GM12878 (cell line): Measurements from ENCODE around the gene MXD1. TPM values are rescaled to one million over a fixed set of nuclear protein-coding genes. Genes with fewer than 3 reads are reported as not detected.

Experiments used
- ATAC-seq: fragments of 200-7000 bp; cut with Tn5 transposase; 3 replicates; pipeline ENCODE4 v1.9.1; 2020; ENCODE audit warnings: mild to moderate bottlenecking, moderate library complexity
- BruUV-seq: library from RNA; stranded (reverse); fragments of 400-500 nt; replicated peaks from 2 replicates; lab custom pipeline; 2021; lab: Mats Ljungman, UMichigan
- CTCF ChIA-PET: fragments of 300-600 bp; sonication (Branson Sonifier 250); formaldehyde crosslinking; extraction: SDS; loops from one replicate; lab custom pipeline; 2021; ENCODE audit warnings: inconsistent platforms; lab: Yijun Ruan, JAX
- POLR2A ChIA-PET: fragments of 350-600 bp; formaldehyde crosslinking; extraction: SDS; loops from one replicate; lab custom pipeline; 2021; ENCODE audit warnings: inconsistent platforms; lab: Charles Lee
- RAD21 ChIA-PET: fragments of 300-600 bp; sonication (Branson Sonifier 250); formaldehyde crosslinking; loops from one replicate; lab custom pipeline; 2023; ENCODE audit warnings: antibody characterized with exemption; ENCODE audit not compliant: unreplicated experiment; lab: Charles Lee
- SMC1A ChIA-PET: fragments of 300-600 bp; sonication (Branson Sonifier 250); formaldehyde crosslinking; loops from one replicate; lab custom pipeline; 2023; ENCODE audit not compliant: unreplicated experiment, uncharacterized antibody; lab: Charles Lee
- DNase-seq: peaks from one replicate; pipeline ENCODE4 v3.0.0-alpha.2; 2011; ENCODE audit warnings: low read depth, low spot score
- FAIRE-seq: peaks from 3 replicates; lab custom pipeline; 2011; peaks lifted over from hg19 to GRCh38; lab: Jason Lieb, UNC
- H2AFZ ChIP-seq: 2 replicates; pipeline ENCODE4 v1.6.0; 2011; ENCODE audit warnings: low read depth, low read length, control low read depth; ENCODE audit not compliant: control insufficient read depth
- H3K27ac ChIP-seq: 2 replicates; pipeline ENCODE4 v1.5.1; 2011; ENCODE audit warnings: control low read depth; ENCODE audit not compliant: control insufficient read depth, insufficient read depth
- H3K27me3 ChIP-seq, 2 experiments: replicated peaks in 1 of 2; 2 replicates each; pipeline versions ENCODE4 v1.6.0 to v1.6.1; 2011; ENCODE audit warnings: low read length in 1 of 2; ENCODE audit not compliant: control insufficient read depth in 2 of 2, insufficient read depth in 2 of 2
- H3K36me3 ChIP-seq, 2 experiments: 2 replicates each; pipeline ENCODE4 v1.5.1; 2011; ENCODE audit warnings: low read length in 1 of 2; ENCODE audit not compliant: control insufficient read depth in 2 of 2, insufficient read depth in 2 of 2
- H3K4me1 ChIP-seq: 2 replicates; pipeline ENCODE4 v1.6.1; 2011; ENCODE audit warnings: mild to moderate bottlenecking, low read length, moderate library complexity, mixed read lengths; ENCODE audit not compliant: control insufficient read depth, insufficient read depth
- H3K4me2 ChIP-seq: 2 replicates; pipeline ENCODE4 v1.6.0; 2011; ENCODE audit warnings: control low read depth; ENCODE audit not compliant: control insufficient read depth, insufficient read depth
- H3K4me3 ChIP-seq: fragments of 200-600 bp; sonication (generic); 2 replicates; pipeline ENCODE4 v1.5.1; 2016
- H3K79me2 ChIP-seq: 2 replicates; pipeline ENCODE4 v1.6.0; 2011; ENCODE audit warnings: low read length; ENCODE audit not compliant: control insufficient read depth, insufficient read depth
- H3K9ac ChIP-seq: 2 replicates; pipeline ENCODE4 v1.8.0; 2011; ENCODE audit warnings: low read length, control low read depth, mixed read lengths; ENCODE audit not compliant: control insufficient read depth, insufficient read depth
- H3K9me3 ChIP-seq: replicated peaks from 3 replicates; pipeline ENCODE4 v1.5.1; 2011; ENCODE audit warnings: mild to moderate bottlenecking, low read length; ENCODE audit not compliant: control insufficient read depth, insufficient read depth
- H4K20me1 ChIP-seq: 2 replicates; pipeline ENCODE4 v1.6.0; 2011; ENCODE audit not compliant: control insufficient read depth, insufficient read depth
- POLR2AphosphoS5 ChIP-seq: IDR thresholded peaks from 2 replicates; pipeline ENCODE4 v1.6.1; 2011; ENCODE audit warnings: mild to moderate bottlenecking, low read length, inconsistent platforms
- SMC3 ChIP-seq: IDR thresholded peaks from 2 replicates; pipeline ENCODE4 v1.6.1; 2011; ENCODE audit warnings: low read length, improper control_type of control experiment, borderline replicate concordance
- WGBS: methylation state at CpG from one replicate; pipeline ENCODE4 v1.1.6; 2016; ENCODE audit warnings: low lambda C conversion rate; ENCODE audit not compliant: insufficient replicate concordance, insufficient coverage; ENCODE audit errors: missing lambda C conversion rate; 5-methylcytosine and 5-hydroxymethylcytosine counted together
- in situ Hi-C: fragments of 300-500 bp; cut with MboI; formaldehyde crosslinking; loops from 9 replicates; pipeline ENCODE4 v1.14.3; 2018; ENCODE audit warnings: mixed read lengths
- intact Hi-C: fragments of 100-400 bp; cut with micrococcal nuclease; formaldehyde crosslinking; loops from one replicate; pipeline ENCODE4 v1.14.2; 2022; ENCODE audit not compliant: unreplicated experiment
- polyA plus RNA-seq, 11 experiments: library from polyadenylated mRNA; depleted of rRNA in 4 of 11; unstranded in 6 of 11; stranded (reverse) in 5 of 11; fragments of >200 nt; fragmentation: Nextera tagmentation in 4 of 11; fragmentation: Illumina TruSeq in 1 of 11; extraction: Ambion mirVana in 4 of 11; extraction: Trizol in 1 of 11; gene quantifications; 1 replicate in 1 of 11; 2 replicates in 10 of 11; pipeline versions ENCODE4 v1.2.1 to v1.2.3, GENCODE V29; 2011 to 2016; ENCODE audit warnings: inconsistent platforms in 2 of 11, missing spikeins in 2 of 11, low read depth in 1 of 11
- total RNA-seq, 4 experiments: library from RNA; depleted of rRNA in 3 of 4; stranded (reverse); fragments of >200 nt in 3 of 4; fragmentation: Illumina TruSeq in 1 of 4; extraction: Trizol in 1 of 4; gene quantifications; 2 replicates each; pipeline versions ENCODE4 v1.2.1 to v1.2.3, GENCODE V29; 2013 to 2021

Gene MXD1
- total and polyA plus RNA-seq, 10 of the 15 experiments (the other 5 are each of a cell fraction or from before 2014, with no cell fraction given), result 2.2 to 10.2 (median 3.3) TPM

DNA sequence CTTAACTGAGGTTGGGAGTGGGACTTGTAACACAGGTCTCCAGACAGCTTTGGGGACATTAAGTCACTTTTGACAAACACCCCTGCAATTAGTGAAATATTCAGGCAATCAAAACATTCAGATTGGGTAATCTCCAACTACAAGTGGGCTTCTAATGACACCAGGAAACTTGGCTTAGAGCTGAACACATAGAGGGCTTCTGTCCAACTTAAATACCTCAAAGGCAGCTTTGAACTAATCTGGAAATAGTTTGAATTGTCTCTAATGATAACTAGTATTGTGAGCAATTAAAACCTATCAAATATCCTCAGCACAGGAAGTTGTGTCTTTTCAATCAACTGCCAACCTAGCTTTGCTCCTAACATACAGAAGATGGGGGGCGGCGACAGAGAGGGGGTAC is 51.6 kb downstream of the MXD1 start:
- FAIRE-seq, result no peak
- no peaks in the 10 kb centered on the region for H3K27me3 ChIP-seq
- BruUV-seq, result no TSS peak
- ChIA-PET CTCF (no interaction called here), RAD21 (no interaction called here), SMC1A (interaction anchor here (1.3 kb wide), 1 partner anchor 104 kb away, joined by 3 read pairs; no protein-coding TSS in a partner anchor), POLR2A (interaction anchor here (1.4 kb wide), 1 partner anchor 15 kb away, joined by 3 read pairs; no protein-coding TSS in a partner anchor)
- in situ Hi-C loops, result no loop called here
- no peaks in the 10 kb centered on the region for H3K9me3 ChIP-seq
- no peak overlapping the region for H3K9ac ChIP-seq
- H3K27ac ChIP-seq, result no peak overlapping the region
- H3K36me3 ChIP-seq, result no peaks in the 10 kb centered on the region
- intact Hi-C loops, result no loop called here
- DNase-seq, result no peak
- no peaks in the 10 kb centered on the region for H4K20me1 ChIP-seq
- WGBS, result 62% methylated on average over 2 of the region's 2 CpGs
- H3K79me2 ChIP-seq, result no peaks in the 10 kb centered on the region
- no peak overlapping the region for H3K4me3 ChIP-seq
- no peak for ATAC-seq
- peaks cover 6% of the 10 kb centered on the region for H3K4me1 ChIP-seq
- no peak overlapping the region for H3K4me2 ChIP-seq
- no peak for TF ChIP-seq POLR2AphosphoS5
- H2AFZ ChIP-seq, result no peak overlapping the region

DNA sequence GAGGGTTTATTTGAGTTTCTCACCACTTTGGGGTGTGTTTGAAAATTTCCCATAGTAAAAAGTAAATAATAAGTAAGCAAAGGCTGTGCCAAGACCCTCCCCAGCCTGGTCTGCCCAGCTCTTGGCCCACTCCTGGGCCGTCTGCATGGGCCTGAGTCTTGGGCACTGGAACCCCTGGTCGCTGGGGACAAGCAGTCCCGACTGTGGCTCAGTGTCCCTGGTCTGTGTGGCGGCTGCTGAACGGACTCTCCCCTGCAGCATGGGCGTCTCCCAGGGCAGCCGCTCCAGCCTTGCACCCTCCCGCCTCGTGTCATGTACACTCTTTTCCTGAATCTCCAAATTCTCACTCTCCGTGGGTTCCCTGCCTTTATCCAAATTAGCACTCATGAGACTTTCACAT is 53.7 kb downstream of the MXD1 start:
- H3K9me3 ChIP-seq, result no peaks in the 10 kb centered on the region
- no peak overlapping the region for H2AFZ ChIP-seq
- no TSS peak for BruUV-seq
- ChIA-PET CTCF (no interaction called here), RAD21 (no interaction called here), POLR2A (no interaction called here)
- no peak overlapping the region for H3K27ac ChIP-seq
- H4K20me1 ChIP-seq, result no peaks in the 10 kb centered on the region
- in situ Hi-C loops, result no loop called here
- WGBS, result 63% methylated on average over 10 of the region's 10 CpGs
- peaks cover 6% of the 10 kb centered on the region for H3K4me1 ChIP-seq
- no peak overlapping the region for H3K4me3 ChIP-seq
- no peaks in the 10 kb centered on the region for H3K27me3 ChIP-seq
- ATAC-seq, result no peak
- no peak for FAIRE-seq
- H3K36me3 ChIP-seq, result no peaks in the 10 kb centered on the region
- H3K79me2 ChIP-seq, result no peaks in the 10 kb centered on the region
- H3K9ac ChIP-seq, result no peak overlapping the region
- TF ChIP-seq SMC3, result no peak
- TF ChIP-seq, all 136 proteins: peak for 0
- SMC1A ChIA-PET, result no interaction called here
- DNase-seq, result no peak
- intact Hi-C loops, result no loop called here
- no peak overlapping the region for H3K4me2 ChIP-seq
